Bone marrow (tissue), 2 donors: Measurements from ENCODE around the gene LBP.
"Not testable (repeated sequence)": the region's sequence is repeated elsewhere in the genome, so short reads cannot be mapped to it uniquely, and the experiment has no call there.

ENCODE experiments used
- DNase-seq, 2 donors: peaks; one replicate each; lab custom pipeline; 2025; lab: John Stamatoyannopoulos, UW

The LBP gene

GRCh38 chr20:38402089-38402488 is 55.8 kb downstream of the LBP start:
- DNase-seq, result no peak

GRCh38 chr20:38402816-38403215 is 56.5 kb downstream of the LBP start:
- no peak for DNase-seq

GRCh38 chr20:38404016-38404415 is 57.7 kb downstream of the LBP start:
- no peak for DNase-seq

- DNase-seq, result no peak
Measured at GRCh38 chr20:38405132-38405531, 58.9 kb downstream of the LBP start.

GRCh38 chr20:38406476-38406875 is 60.2 kb downstream of the LBP start:
- DNase-seq, result no peak

GRCh38 chr20:38407321-38407720 is 61.0 kb downstream of the LBP start:
- no peak for DNase-seq

- DNase-seq, result not testable (repeated sequence)
Measured at GRCh38 chr20:38407822-38408221, 61.5 kb downstream of the LBP start.

GRCh38 chr20:38412877-38413577 is 66.7 kb downstream of the LBP start:
- no peak for DNase-seq

GRCh38 chr20:38414769-38415450 is 68.6 kb downstream of the LBP start:
- DNase-seq, result no peak

GRCh38 chr20:38418509-38419204 is 72.4 kb downstream of the LBP start:
- no peak for DNase-seq

- DNase-seq, result no peak
Measured at GRCh38 chr20:38420388-38421085, 74.3 kb downstream of the LBP start.

GRCh38 chr20:38421915-38422314 is 75.6 kb downstream of the LBP start:
- no peak for DNase-seq

GRCh38 chr20:38423541-38423940 is 77.3 kb downstream of the LBP start:
- no peak for DNase-seq

GRCh38 chr20:38424401-38424800 is 78.1 kb downstream of the LBP start:
- DNase-seq, result no peak

GRCh38 chr20:38426006-38426897 is 80.0 kb downstream of the LBP start:
- DNase-seq, result peak in 1 of 2 donors; percentile 2
